ENCODE data around the gene SLC5A10.

- TF ChIP-seq CTCF (conservative IDR thresholded peaks at IDR 0.05) (no peak), ZFX (IDR thresholded peaks at IDR 0.05) (no peak)
These were observed 72.4 kb downstream of the SLC5A10 start for GRCh38 chr17:19024101-19025078.

Measured in C4-2B (cell line).